Astrocyte (in vitro differentiated cells and primary cell): ENCODE data around the gene SPHK1.

Experiments
- CTCF ChIP-seq: IDR thresholded peaks from 2 replicates; pipeline ENCODE4 v1.5.1; 2011; ENCODE audit warnings: low read depth, mild to moderate bottlenecking, inconsistent platforms, low read length, moderate library complexity; ENCODE audit not compliant: insufficient read depth
- EZH2 ChIP-seq: IDR thresholded peaks from 2 replicates; pipeline ENCODE4 v1.6.1; 2012; ENCODE audit warnings: mild to moderate bottlenecking, low read length, inconsistent platforms; ENCODE audit not compliant: insufficient read depth

GRCh38 chr17:76434870-76435269 lies 50.5 kb downstream of the SPHK1 start:
- TF ChIP-seq CTCF = no peak
- no peak for TF ChIP-seq EZH2
